GM12873 (cell line): Measurements from ENCODE around the gene PECR.
A peak's percentile ranks its signal among the peaks of the same experiment; 100 is the strongest.

ENCODE experiments used
- CTCF ChIP-seq: IDR thresholded peaks from 2 replicates; pipeline ENCODE4 v1.5.1; 2012; ENCODE audit warnings: low read depth, mild to moderate bottlenecking, moderate library complexity, low read length, control low read depth; ENCODE audit not compliant: insufficient read depth; ENCODE audit errors: missing control alignments

PECR gene

GRCh38 chr2:216023055-216023648 is 58.5 kb downstream of the PECR start:
- TF ChIP-seq CTCF: peak; percentile 65

- TF ChIP-seq CTCF: no peak
Measured at GRCh38 chr2:216021768-216022565, 59.6 kb downstream of the PECR start.

GRCh38 chr2:216018709-216019108 is 62.9 kb downstream of the PECR start:
- no peak for TF ChIP-seq CTCF

GRCh38 chr2:216017365-216017764 is 64.2 kb downstream of the PECR start:
- no peak for TF ChIP-seq CTCF

- no peak for TF ChIP-seq CTCF
Measured at GRCh38 chr2:216016581-216016980, 65.0 kb downstream of the PECR start.

GRCh38 chr2:216015722-216016464 is 65.7 kb downstream of the PECR start:
- no peak for TF ChIP-seq CTCF

- TF ChIP-seq CTCF: no peak
Measured at GRCh38 chr2:216014986-216015385, 66.6 kb downstream of the PECR start.
